H9 (cell line): ENCODE measurements around the gene PES1. TPM values are rescaled to one million over a fixed set of nuclear protein-coding genes. Genes with fewer than 3 reads are reported as not detected.

Experiments used
- DNase-seq: peaks from one replicate; pipeline ENCODE4 v3.0.0-alpha.2; 2017
- H2AFZ ChIP-seq: one replicate; pipeline ENCODE4 v1.6.1; 2013; ENCODE audit warnings: mild to moderate bottlenecking, low read length, control low read depth, moderate library complexity
- H2AK5ac ChIP-seq: 2 replicates; pipeline ENCODE4 v1.6.1; 2013; ENCODE audit warnings: low read length, control low read depth, mixed read lengths; ENCODE audit not compliant: insufficient read length
- H2BK120ac ChIP-seq: one replicate; pipeline ENCODE4 v1.6.1; 2013; ENCODE audit warnings: low read depth, mild to moderate bottlenecking, low read length, control low read depth, inconsistent platforms; ENCODE audit not compliant: poor library complexity, severe bottlenecking
- H2BK12ac ChIP-seq: 2 replicates; pipeline ENCODE4 v1.6.1; 2013; ENCODE audit warnings: low read length, control low read depth, mixed read lengths, low read depth; ENCODE audit not compliant: insufficient read length
- H2BK15ac ChIP-seq: 2 replicates; pipeline ENCODE4 v1.6.1; 2013; ENCODE audit warnings: low read depth, low read length, control low read depth
- H2BK20ac ChIP-seq: one replicate; pipeline ENCODE4 v1.6.1; 2013; ENCODE audit warnings: low read depth, mild to moderate bottlenecking, low read length, control low read depth, inconsistent platforms; ENCODE audit not compliant: poor library complexity, severe bottlenecking
- H2BK5ac ChIP-seq: 2 replicates; pipeline ENCODE4 v1.6.1; 2013; ENCODE audit warnings: low read length, control low read depth, mixed read lengths; ENCODE audit not compliant: insufficient read length
- H3K14ac ChIP-seq: 2 replicates; pipeline ENCODE4 v1.6.1; 2013; ENCODE audit warnings: low read length, control low read depth; ENCODE audit not compliant: insufficient read depth
- H3K18ac ChIP-seq: 2 replicates; pipeline ENCODE4 v1.6.1; 2013; ENCODE audit warnings: low read depth, mild to moderate bottlenecking, mixed read lengths, low read length, control low read depth; ENCODE audit not compliant: insufficient read length
- H3K23ac ChIP-seq: 2 replicates; pipeline ENCODE4 v1.6.1; 2013; ENCODE audit warnings: low read length, control low read depth, mixed read lengths, low read depth; ENCODE audit not compliant: insufficient read length
- H3K23me2 ChIP-seq: 2 replicates; pipeline ENCODE4 v1.6.1; 2013; ENCODE audit warnings: low read depth, mild to moderate bottlenecking, mixed read lengths, low read length, control low read depth; ENCODE audit not compliant: insufficient read length, poor library complexity, severe bottlenecking
- H3K27ac ChIP-seq: 2 replicates; pipeline ENCODE4 v1.5.1; 2013; ENCODE audit warnings: low read length, control low read depth, mixed read lengths, low read depth; ENCODE audit not compliant: insufficient read length
- H3K27me3 ChIP-seq: 2 replicates; pipeline ENCODE4 v1.6.1; 2013; ENCODE audit warnings: low read length, control low read depth, inconsistent platforms; ENCODE audit not compliant: insufficient read depth
- H3K4ac ChIP-seq: 2 replicates; pipeline ENCODE4 v1.6.1; 2013; ENCODE audit warnings: low read depth, mild to moderate bottlenecking, control low read depth, inconsistent platforms, low read length, moderate library complexity
- H3K4me1 ChIP-seq: 2 replicates; pipeline ENCODE4 v1.6.1; 2013; ENCODE audit warnings: low read length, control low read depth, inconsistent platforms; ENCODE audit not compliant: insufficient read depth
- H3K4me2 ChIP-seq: 2 replicates; pipeline ENCODE4 v1.6.1; 2013; ENCODE audit warnings: low read length, control low read depth, mixed read lengths; ENCODE audit not compliant: insufficient read length, insufficient read depth
- H3K56ac ChIP-seq: 2 replicates; pipeline ENCODE4 v1.6.1; 2013; ENCODE audit warnings: low read depth, mild to moderate bottlenecking, mixed read lengths, low read length, control low read depth; ENCODE audit not compliant: insufficient read length
- H3K79me1 ChIP-seq: 2 replicates; pipeline ENCODE4 v1.6.1; 2013; ENCODE audit warnings: low read depth, mild to moderate bottlenecking, moderate library complexity, low read length, control low read depth, inconsistent platforms; ENCODE audit not compliant: insufficient read depth, poor library complexity, severe bottlenecking
- H3K79me2 ChIP-seq: 2 replicates; pipeline ENCODE4 v1.6.1; 2013; ENCODE audit warnings: low read length, control low read depth, inconsistent platforms; ENCODE audit not compliant: insufficient read depth
- H3K9ac ChIP-seq: 2 replicates; pipeline ENCODE4 v1.6.1; 2013; ENCODE audit warnings: low read length, control low read depth, mixed read lengths; ENCODE audit not compliant: insufficient read length; ENCODE audit errors: extremely low read depth
- H3K9me3 ChIP-seq: one replicate; pipeline ENCODE4 v1.6.1; 2013; ENCODE audit warnings: low read depth, low read length, inconsistent platforms; ENCODE audit not compliant: control insufficient read depth
- H3T11ph ChIP-seq: one replicate; pipeline ENCODE4 v1.6.1; 2013; ENCODE audit warnings: mild to moderate bottlenecking, low read length, control low read depth, inconsistent platforms
- H4K20me1 ChIP-seq: one replicate; pipeline ENCODE4 v1.6.1; 2013; ENCODE audit not compliant: control insufficient read depth, insufficient read length, insufficient read depth
- H4K5ac ChIP-seq: 2 replicates; pipeline ENCODE4 v1.6.1; 2013; ENCODE audit warnings: low read depth, mild to moderate bottlenecking, mixed read lengths, low read length, control low read depth; ENCODE audit not compliant: insufficient read length
- H4K8ac ChIP-seq: replicated peaks from 2 replicates; pipeline ENCODE4 v1.6.1; 2013; ENCODE audit warnings: low read length, control low read depth, mixed read lengths, low read depth; ENCODE audit not compliant: insufficient read length
- H4K91ac ChIP-seq: 2 replicates; pipeline ENCODE4 v1.6.1; 2013; ENCODE audit warnings: low read depth, mild to moderate bottlenecking, moderate library complexity, mixed read lengths, low read length, control low read depth; ENCODE audit not compliant: insufficient read length
- H3K27ac Mint-ChIP-seq, 3 experiments: 2 replicates in 2 of 3; 3 replicates in 1 of 3; pipeline ENCODE4 v1.8.0; 2020 to 2021; ENCODE audit warnings: mixed read lengths in 3 of 3, mild to moderate bottlenecking in 1 of 3, moderate library complexity in 1 of 3
- H3K27me3 Mint-ChIP-seq: 2 replicates; pipeline ENCODE4 v1.8.0; 2021; ENCODE audit warnings: low read depth, mild to moderate bottlenecking, moderate library complexity, mixed read lengths
- H3K36me3 Mint-ChIP-seq, 3 experiments: 2 replicates in 2 of 3; 3 replicates in 1 of 3; pipeline ENCODE4 v1.8.0; 2020 to 2021; ENCODE audit warnings: low read depth in 3 of 3, mixed read lengths in 3 of 3; ENCODE audit not compliant: insufficient read depth in 1 of 3
- H3K4me1 Mint-ChIP-seq, 2 experiments: 2 replicates each; pipeline ENCODE4 v1.8.0; 2020; ENCODE audit warnings: mixed read lengths in 2 of 2
- H3K4me3 Mint-ChIP-seq, 2 experiments: 2 replicates in 1 of 2; 3 replicates in 1 of 2; pipeline ENCODE4 v1.8.0; 2020 to 2021; ENCODE audit warnings: mild to moderate bottlenecking in 2 of 2, mixed read lengths in 2 of 2, moderate library complexity in 1 of 2
- H3K9me3 Mint-ChIP-seq, 2 experiments: 2 replicates in 1 of 2; 3 replicates in 1 of 2; pipeline ENCODE4 v1.8.0; 2020; ENCODE audit warnings: mild to moderate bottlenecking in 2 of 2, mixed read lengths in 2 of 2, moderate library complexity in 1 of 2
- whole genome bisulfite sequencing: extraction: QIAGEN DNeasy Blood & Tissue Kit; methylation state at CpG from one replicate; pipeline ENCODE4 v1.1.7; 2013; ENCODE audit warnings: missing lambda C conversion rate, low lambda C conversion rate, mixed read lengths; ENCODE audit not compliant: insufficient read length; ENCODE audit errors: extremely low coverage; 5-methylcytosine and 5-hydroxymethylcytosine counted together
- total RNA-seq: library from RNA; stranded (reverse); gene quantifications from 2 replicates; pipeline ENCODE4 v1.2.1, GENCODE V29; 2021
- TF ChIP-seq, protein P1 (sequence below): fragments of 200-600 bp; sonication (generic); conservative IDR thresholded peaks from 3 replicates; pipeline ENCODE4 v1.8.0; 2021; ENCODE audit warnings: antibody characterized with exemption, mild to moderate bottlenecking

Gene PES1
- total RNA-seq, 1 experiment from 2014 or later: 133 TPM

DNA sequence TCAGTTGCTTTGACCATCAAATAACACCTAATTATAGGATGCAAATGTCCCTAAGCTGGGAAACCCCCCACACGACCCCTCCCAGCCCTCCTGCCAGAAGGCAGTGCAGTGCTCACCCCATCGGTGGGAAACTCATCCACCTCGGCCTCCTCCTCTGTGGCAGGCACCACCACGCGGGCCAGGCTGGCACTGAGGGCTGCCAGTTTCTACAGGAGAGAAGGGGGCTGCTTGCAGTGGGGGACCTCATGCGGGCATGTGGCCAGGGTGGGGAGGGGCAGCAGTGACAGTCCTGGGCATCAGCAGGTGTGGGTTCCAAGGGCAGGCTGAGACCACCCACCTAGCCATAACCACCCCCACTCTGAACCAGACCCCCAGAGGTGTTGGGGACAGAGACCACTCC is 10.8 kb downstream of the PES1 start:
- H3K4me1 Mint-ChIP-seq: 0 out of 4 replicates have a peak, but pooled peaks cover 0 to 2% of the 10 kb centered on the region in 2 experiments
- no peaks in the 10 kb centered on the region for H3K27me3 Mint-ChIP-seq
- no peak overlapping the region for H4K91ac ChIP-seq
- H2BK15ac ChIP-seq: no peak overlapping the region
- H2BK5ac ChIP-seq: no peak overlapping the region
- no peak overlapping the region for H3K27ac Mint-ChIP-seq
- H2AFZ ChIP-seq: no peak overlapping the region
- no peak overlapping the region for H3K4me2 ChIP-seq
- no peaks in the 10 kb centered on the region for H3K79me1 ChIP-seq
- no peak overlapping the region for H3K4ac ChIP-seq
- no peaks in the 10 kb centered on the region for H3K79me2 ChIP-seq
- no peak overlapping the region for H2BK12ac ChIP-seq
- H3K9ac ChIP-seq: no peak overlapping the region
- H3K4me1 ChIP-seq: no peaks in the 10 kb centered on the region
- H3K23me2 ChIP-seq: no peaks in the 10 kb centered on the region
- TF ChIP-seq, protein P1, sequence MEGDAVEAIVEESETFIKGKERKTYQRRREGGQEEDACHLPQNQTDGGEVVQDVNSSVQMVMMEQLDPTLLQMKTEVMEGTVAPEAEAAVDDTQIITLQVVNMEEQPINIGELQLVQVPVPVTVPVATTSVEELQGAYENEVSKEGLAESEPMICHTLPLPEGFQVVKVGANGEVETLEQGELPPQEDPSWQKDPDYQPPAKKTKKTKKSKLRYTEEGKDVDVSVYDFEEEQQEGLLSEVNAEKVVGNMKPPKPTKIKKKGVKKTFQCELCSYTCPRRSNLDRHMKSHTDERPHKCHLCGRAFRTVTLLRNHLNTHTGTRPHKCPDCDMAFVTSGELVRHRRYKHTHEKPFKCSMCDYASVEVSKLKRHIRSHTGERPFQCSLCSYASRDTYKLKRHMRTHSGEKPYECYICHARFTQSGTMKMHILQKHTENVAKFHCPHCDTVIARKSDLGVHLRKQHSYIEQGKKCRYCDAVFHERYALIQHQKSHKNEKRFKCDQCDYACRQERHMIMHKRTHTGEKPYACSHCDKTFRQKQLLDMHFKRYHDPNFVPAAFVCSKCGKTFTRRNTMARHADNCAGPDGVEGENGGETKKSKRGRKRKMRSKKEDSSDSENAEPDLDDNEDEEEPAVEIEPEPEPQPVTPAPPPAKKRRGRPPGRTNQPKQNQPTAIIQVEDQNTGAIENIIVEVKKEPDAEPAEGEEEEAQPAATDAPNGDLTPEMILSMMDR: no peak
- peaks cover 53 to 95% (median 90%) of the 10 kb centered on the region in 3 experiments for H3K36me3 Mint-ChIP-seq
- H3K4me3 Mint-ChIP-seq: no peak overlapping the region
- no peak overlapping the region for H2BK120ac ChIP-seq
- H3K14ac ChIP-seq: no peak overlapping the region
- H3K23ac ChIP-seq: no peak overlapping the region
- H2BK20ac ChIP-seq: no peak overlapping the region
- no peaks in the 10 kb centered on the region for H3K9me3 Mint-ChIP-seq
- H3K27me3 ChIP-seq: no peaks in the 10 kb centered on the region
- H4K20me1 ChIP-seq: no peaks in the 10 kb centered on the region
- H4K5ac ChIP-seq: no peak overlapping the region
- H3K9me3 ChIP-seq: no peaks in the 10 kb centered on the region
- DNase-seq: no peak
- H3K18ac ChIP-seq: no peak overlapping the region
- no peak overlapping the region for H3K27ac ChIP-seq
- no peak overlapping the region for H2AK5ac ChIP-seq
- H3T11ph ChIP-seq: no peak overlapping the region
- H3K56ac ChIP-seq: no peak overlapping the region
- WGBS: no CpG with 5 or more reads among the region's 6 CpGs
- no peak overlapping the region for H4K8ac ChIP-seq
